Measurements from ENCODE around the gene RBBP8NL. TPM values are rescaled to one million over a fixed set of nuclear protein-coding genes. Genes with fewer than 3 reads are reported as not detected.

RBBP8NL gene
- total RNA-seq, 2 donors from 2014 or later = 0.40 TPM; not detected in 1

DNA sequence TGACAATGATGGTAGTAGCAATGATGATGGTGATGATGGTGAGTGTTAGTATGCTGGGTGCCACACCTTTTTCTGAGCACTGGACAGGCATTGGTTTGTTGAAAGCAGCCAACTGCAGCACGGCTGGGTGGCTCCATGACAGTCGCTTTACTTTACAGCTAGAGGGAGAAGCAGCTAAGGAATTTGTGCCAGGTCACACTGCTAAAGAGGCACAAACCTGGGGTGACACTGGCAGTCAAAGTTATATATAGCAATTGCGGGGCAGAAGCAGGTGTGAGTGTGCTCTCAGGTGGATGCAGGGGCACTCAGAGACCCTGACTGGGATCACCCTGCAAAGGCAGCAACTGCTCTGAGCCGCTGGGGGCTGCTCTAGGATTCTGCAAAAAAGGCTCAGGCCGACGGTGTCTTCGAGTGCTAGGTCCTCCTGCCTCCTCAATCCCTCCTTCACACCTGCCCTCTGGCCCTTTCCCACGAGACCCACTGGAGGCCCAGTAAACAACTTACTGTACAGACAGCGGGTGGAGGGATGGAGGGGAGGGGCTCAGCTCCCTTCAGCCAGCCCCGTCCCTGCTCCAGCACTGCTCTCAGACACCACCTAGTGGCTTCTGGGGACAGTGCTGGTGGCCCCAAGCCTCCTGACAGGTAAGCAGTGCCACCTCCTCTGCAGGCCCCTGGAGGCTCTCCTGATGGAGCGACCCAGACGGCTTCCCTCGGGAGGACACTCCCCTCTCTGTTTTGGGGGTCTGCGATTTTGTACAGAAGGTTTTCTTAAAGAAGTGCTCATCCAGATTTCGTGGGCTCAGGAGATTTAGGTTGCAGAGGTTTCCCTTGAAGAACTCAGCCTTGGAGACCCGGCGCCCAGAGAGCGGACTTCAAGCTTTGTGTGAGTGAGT, 44.8 kb downstream of the RBBP8NL start:
- no peaks in the 10 kb centered on the region for H3K27me3 Mint-ChIP-seq (ENCODE audit: insufficient read depth)
- peak; percentile 98 for DNase-seq
- peaks cover 5% of the 10 kb centered on the region for H3K9me3 Mint-ChIP-seq
- peaks cover 16% of the 10 kb centered on the region for H3K36me3 Mint-ChIP-seq (ENCODE audit: low read depth)
- Histone ChIP-seq H3K36me3 (ENCODE audit: control insufficient read depth, insufficient read depth, low read length) (peaks cover 13% of the 10 kb centered on the region), H3K27ac (ENCODE audit: low read depth, low read length) (no peak overlapping the region), H3K4me1 (ENCODE audit: control insufficient read depth, insufficient read depth, low read length) (peaks cover 10% of the 10 kb centered on the region), H3K9me3 (ENCODE audit: control insufficient read depth, low read length) (no peaks in the 10 kb centered on the region), H3K4me3 (ENCODE audit: low read length) (no peak overlapping the region), H3K27me3 (ENCODE audit: control insufficient read depth, insufficient read depth, low read length, poor library complexity, severe bottlenecking) (no peaks in the 10 kb centered on the region), H3K9ac (ENCODE audit: extremely low read depth, low read length, poor library complexity, severe bottlenecking) (no peak overlapping the region)
- WGBS, 2 experiments (ENCODE audit: insufficient coverage in 1 of 2, insufficient read length in 1 of 2) = 70 to 72% methylated on average over 15 to 17 of the region's 18 CpGs
- peaks cover 13% of the 10 kb centered on the region for H3K4me1 Mint-ChIP-seq
- no peak overlapping the region for H3K4me3 Mint-ChIP-seq
- peak overlapping the region; percentile 74 for H3K27ac Mint-ChIP-seq
- TF ChIP-seq, protein P1, sequence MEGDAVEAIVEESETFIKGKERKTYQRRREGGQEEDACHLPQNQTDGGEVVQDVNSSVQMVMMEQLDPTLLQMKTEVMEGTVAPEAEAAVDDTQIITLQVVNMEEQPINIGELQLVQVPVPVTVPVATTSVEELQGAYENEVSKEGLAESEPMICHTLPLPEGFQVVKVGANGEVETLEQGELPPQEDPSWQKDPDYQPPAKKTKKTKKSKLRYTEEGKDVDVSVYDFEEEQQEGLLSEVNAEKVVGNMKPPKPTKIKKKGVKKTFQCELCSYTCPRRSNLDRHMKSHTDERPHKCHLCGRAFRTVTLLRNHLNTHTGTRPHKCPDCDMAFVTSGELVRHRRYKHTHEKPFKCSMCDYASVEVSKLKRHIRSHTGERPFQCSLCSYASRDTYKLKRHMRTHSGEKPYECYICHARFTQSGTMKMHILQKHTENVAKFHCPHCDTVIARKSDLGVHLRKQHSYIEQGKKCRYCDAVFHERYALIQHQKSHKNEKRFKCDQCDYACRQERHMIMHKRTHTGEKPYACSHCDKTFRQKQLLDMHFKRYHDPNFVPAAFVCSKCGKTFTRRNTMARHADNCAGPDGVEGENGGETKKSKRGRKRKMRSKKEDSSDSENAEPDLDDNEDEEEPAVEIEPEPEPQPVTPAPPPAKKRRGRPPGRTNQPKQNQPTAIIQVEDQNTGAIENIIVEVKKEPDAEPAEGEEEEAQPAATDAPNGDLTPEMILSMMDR (conservative IDR thresholded peaks at IDR 0.05) = peak; percentile 92

DNA sequence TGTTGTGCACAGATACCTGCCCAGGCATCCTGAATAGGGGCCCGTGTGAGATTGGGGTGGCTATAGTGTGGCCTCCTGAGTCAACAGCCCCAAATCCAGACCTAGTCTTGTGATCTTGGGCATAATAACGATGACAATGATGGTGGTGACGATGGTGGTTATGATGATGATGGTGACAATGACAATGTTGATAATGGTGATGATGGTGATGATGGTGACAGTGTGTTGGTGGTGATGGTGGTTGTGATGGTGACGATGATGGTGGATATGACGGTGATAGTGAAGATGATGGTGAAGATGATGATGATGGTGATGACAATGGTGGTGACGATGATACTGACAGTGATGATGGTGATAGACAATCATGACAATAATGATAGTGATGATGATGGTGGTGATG, 45.5 kb downstream of the RBBP8NL start:
- Histone ChIP-seq H3K4me1 (ENCODE audit: control insufficient read depth, insufficient read depth, low read length) (peaks cover 11% of the 10 kb centered on the region), H3K9me3 (ENCODE audit: control insufficient read depth, low read length) (no peaks in the 10 kb centered on the region), H3K9ac (ENCODE audit: extremely low read depth, low read length, poor library complexity, severe bottlenecking) (no peak overlapping the region), H3K27me3 (ENCODE audit: control insufficient read depth, insufficient read depth, low read length, poor library complexity, severe bottlenecking) (no peaks in the 10 kb centered on the region), H3K4me3 (ENCODE audit: low read length) (no peak overlapping the region), H3K36me3 (ENCODE audit: control insufficient read depth, insufficient read depth, low read length) (peaks cover 13% of the 10 kb centered on the region), H3K27ac (ENCODE audit: low read depth, low read length) (no peak overlapping the region)
- WGBS, 2 experiments (ENCODE audit: insufficient coverage in 1 of 2, insufficient read length in 1 of 2) = 90 to 94% methylated on average over 6 of the region's 6 CpGs
- Mint-ChIP-seq H3K4me1 (peaks cover 18% of the 10 kb centered on the region), H3K4me3 (no peak overlapping the region), H3K27me3 (ENCODE audit: insufficient read depth) (no peaks in the 10 kb centered on the region), H3K9me3 (peaks cover 5% of the 10 kb centered on the region), H3K36me3 (ENCODE audit: low read depth) (peaks cover 14% of the 10 kb centered on the region), H3K27ac (no peak overlapping the region)
- TF ChIP-seq, protein P1 (conservative IDR thresholded peaks at IDR 0.05) = no peak
- no peak for DNase-seq

DNA sequence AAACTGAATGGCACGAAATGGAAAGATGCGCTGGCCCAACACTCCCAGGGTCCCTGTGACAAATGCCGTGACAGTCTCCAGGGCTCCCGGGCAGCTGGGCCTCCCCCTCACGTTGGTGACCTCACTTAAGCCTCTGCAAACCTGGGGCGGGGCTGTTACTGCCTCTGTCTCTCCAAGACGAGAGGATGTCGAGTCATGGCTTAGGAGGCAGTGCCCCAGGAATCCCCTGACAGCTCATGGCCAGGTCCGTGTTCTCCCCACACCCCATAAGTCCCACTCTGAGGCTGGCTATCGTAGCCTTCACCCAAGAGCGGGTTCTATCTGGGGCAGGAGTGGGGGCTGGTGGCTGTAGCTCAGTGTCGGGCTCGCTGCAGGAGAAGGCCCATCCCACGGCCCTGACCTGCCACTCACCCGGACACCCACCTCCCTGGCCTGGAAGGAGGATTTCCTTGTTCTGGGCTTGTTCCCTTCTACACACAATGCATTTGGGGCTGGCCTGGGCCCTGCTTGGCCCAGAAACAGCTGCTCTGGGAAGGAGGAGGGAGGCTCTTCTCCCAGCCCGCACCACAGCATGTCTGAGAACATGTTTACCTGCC, 46.0 kb downstream of the RBBP8NL start:
- H3K4me3 Mint-ChIP-seq = no peak overlapping the region
- peaks cover 14% of the 10 kb centered on the region for H3K36me3 Mint-ChIP-seq (ENCODE audit: low read depth)
- H3K9me3 ChIP-seq (ENCODE audit: control insufficient read depth, low read length) = no peaks in the 10 kb centered on the region
- no peak overlapping the region for H3K4me3 ChIP-seq (ENCODE audit: low read length)
- no peaks in the 10 kb centered on the region for H3K27me3 ChIP-seq (ENCODE audit: control insufficient read depth, insufficient read depth, low read length, poor library complexity, severe bottlenecking)
- peaks cover 18% of the 10 kb centered on the region for H3K4me1 Mint-ChIP-seq
- TF ChIP-seq, protein P1 (conservative IDR thresholded peaks at IDR 0.05) = no peak
- peaks cover 5% of the 10 kb centered on the region for H3K9me3 Mint-ChIP-seq
- peaks cover 15% of the 10 kb centered on the region for H3K4me1 ChIP-seq (ENCODE audit: control insufficient read depth, insufficient read depth, low read length)
- peak; percentile 53 for DNase-seq
- peak overlapping the region; percentile 79 for H3K27ac Mint-ChIP-seq
- peaks cover 13% of the 10 kb centered on the region for H3K36me3 ChIP-seq (ENCODE audit: control insufficient read depth, insufficient read depth, low read length)
- no peak overlapping the region for H3K9ac ChIP-seq (ENCODE audit: extremely low read depth, low read length, poor library complexity, severe bottlenecking)
- 74 to 80% methylated on average over 10 to 16 of the region's 16 CpGs for WGBS, 2 experiments (ENCODE audit: insufficient coverage in 1 of 2, insufficient read length in 1 of 2)
- no peaks in the 10 kb centered on the region for H3K27me3 Mint-ChIP-seq (ENCODE audit: insufficient read depth)
- H3K27ac ChIP-seq (ENCODE audit: low read depth, low read length) = no peak overlapping the region
